ENCODE measurements around the gene MMS19. TPM values are rescaled to one million over a fixed set of nuclear protein-coding genes. Genes with fewer than 3 reads are reported as not detected.

The MMS19 gene
- total RNA-seq, 2 donors from 2014 or later, result 44.6 to 60.0 TPM

- 40 to 50% methylated on average over 2 of the region's 2 CpGs for WGBS, 2 donors
- TF ChIP-seq POLR2A (IDR thresholded peaks at IDR 0.05) (no peak), CTCF (IDR thresholded peaks at IDR 0.05) (no peak)
- peaks cover 17% of the 10 kb centered on the region for H3K4me1 ChIP-seq
- no peaks in the 10 kb centered on the region for H3K9me3 ChIP-seq
- H3K27me3 ChIP-seq, result no peaks in the 10 kb centered on the region
- DNase-seq (no peak), ATAC-seq (no peak)
- H3K27ac ChIP-seq, result no peak overlapping the region
- H3K36me3 ChIP-seq (replicated peaks in 1 of 2; ENCODE audit: insufficient read depth in 1 of 2, low read depth in 2 of 2), result no peaks in the 10 kb centered on the region
- intact Hi-C loops (cut with DNase I), result no loop called here
- H3K4me3 ChIP-seq, result no peak overlapping the region
These were observed 7.6 kb downstream of the MMS19 start for GRCh38 chr10:97490592-97490991.

GRCh38 chr10:97485647-97486281, 12.5 kb downstream of the MMS19 start:
- Histone ChIP-seq H3K27me3 (no peaks in the 10 kb centered on the region), H3K4me3 (no peak overlapping the region), H3K9me3 (no peaks in the 10 kb centered on the region), H3K4me1 (peaks cover 5% of the 10 kb centered on the region), H3K36me3 (replicated peaks in 1 of 2; ENCODE audit: insufficient read depth in 1 of 2, low read depth in 2 of 2) (peaks cover 0 to under 1% of the 10 kb centered on the region in 2 donors), H3K27ac (no peak overlapping the region)
- no peak for DNase-seq
- ATAC-seq, result no peak
- intact Hi-C loops (cut with DNase I), result no loop called here
- TF ChIP-seq CTCF (IDR thresholded peaks at IDR 0.05) (no peak), POLR2A (IDR thresholded peaks at IDR 0.05) (no peak)
- 68 to 71% methylated on average over 4 of the region's 4 CpGs for WGBS, 2 donors

- Histone ChIP-seq H3K27ac (no peak overlapping the region), H3K4me1 (no peaks in the 10 kb centered on the region), H3K27me3 (no peaks in the 10 kb centered on the region), H3K36me3 (replicated peaks in 1 of 2; ENCODE audit: insufficient read depth in 1 of 2, low read depth in 2 of 2) (peaks cover 0 to 7% of the 10 kb centered on the region in 2 donors), H3K4me3 (no peak overlapping the region), H3K9me3 (no peaks in the 10 kb centered on the region)
- DNase-seq (no peak), ATAC-seq (no peak)
- intact Hi-C loops (cut with DNase I), result no loop called here
- 88 to 100% methylated on average over 1 of the region's 1 CpG for WGBS, 2 donors
- TF ChIP-seq POLR2A (IDR thresholded peaks at IDR 0.05) (no peak), CTCF (IDR thresholded peaks at IDR 0.05) (no peak)
These were observed 14.3 kb downstream of the MMS19 start for GRCh38 chr10:97483921-97484320.

GRCh38 chr10:97483506-97483905, 14.7 kb downstream of the MMS19 start:
- no peaks in the 10 kb centered on the region for H3K4me1 ChIP-seq
- TF ChIP-seq POLR2A (IDR thresholded peaks at IDR 0.05), result no peak
- TF ChIP-seq CTCF (IDR thresholded peaks at IDR 0.05), result no peak
- peaks cover 0 to 7% of the 10 kb centered on the region in 2 donors for H3K36me3 ChIP-seq (replicated peaks in 1 of 2; ENCODE audit: insufficient read depth in 1 of 2, low read depth in 2 of 2)
- no peaks in the 10 kb centered on the region for H3K9me3 ChIP-seq
- intact Hi-C loops (cut with DNase I), result no loop called here
- H3K4me3 ChIP-seq, result no peak overlapping the region
- WGBS, 2 donors, result 44 to 51% methylated on average over 3 of the region's 3 CpGs
- H3K27me3 ChIP-seq, result no peaks in the 10 kb centered on the region
- DNase-seq (no peak), ATAC-seq (no peak)
- H3K27ac ChIP-seq, result no peak overlapping the region

- TF ChIP-seq POLR2A (IDR thresholded peaks at IDR 0.05) (no peak), CTCF (IDR thresholded peaks at IDR 0.05) (no peak)
- Histone ChIP-seq H3K4me1 (no peaks in the 10 kb centered on the region), H3K9me3 (no peaks in the 10 kb centered on the region), H3K4me3 (no peak overlapping the region), H3K27me3 (no peaks in the 10 kb centered on the region), H3K27ac (no peak overlapping the region), H3K36me3 (replicated peaks in 1 of 2; ENCODE audit: insufficient read depth in 1 of 2, low read depth in 2 of 2) (peaks cover 0 to 7% of the 10 kb centered on the region in 2 donors)
- WGBS, 2 donors, result 81 to 90% methylated on average over 1 of the region's 1 CpG
- DNase-seq (no peak), ATAC-seq (no peak)
- intact Hi-C loops (cut with DNase I), result no loop called here
These were observed 15.8 kb downstream of the MMS19 start for GRCh38 chr10:97482381-97482780.
